HL-60 (cell line): ENCODE data around the gene SERPINA1.

Experiments used
- DNase-seq, 2 experiments: peaks; one replicate each; pipeline ENCODE4 v3.0.0-alpha.2; 2010 to 2020; ENCODE audit warnings: low read depth in 1 of 2, low spot score in 1 of 2
- H3K27ac ChIP-seq: fragments of 250-450 bp; sonication (Bioruptor Pico); replicated peaks from 2 replicates; pipeline ENCODE4 v1.5.1; 2020; ENCODE audit warnings: mild to moderate bottlenecking, moderate library complexity
- H3K27me3 ChIP-seq: fragments of 250-450 bp; sonication (Bioruptor Pico); 2 replicates; pipeline ENCODE4 v1.5.1; 2021; ENCODE audit warnings: mild to moderate bottlenecking, moderate library complexity; ENCODE audit not compliant: insufficient read depth, poor library complexity, severe bottlenecking
- H3K4me3 ChIP-seq: replicated peaks from 2 replicates; pipeline ENCODE4 v1.5.1; 2011; ENCODE audit warnings: mild to moderate bottlenecking, control low read depth, low read length; ENCODE audit not compliant: insufficient read depth
- CTCF ChIP-seq: IDR thresholded peaks from one replicate; pipeline ENCODE4 v1.5.1; 2011; ENCODE audit warnings: low read length, control low read depth, inconsistent platforms; ENCODE audit not compliant: insufficient read depth
- GABPA ChIP-seq: IDR thresholded peaks from 2 replicates; pipeline ENCODE4 v1.6.1; 2012; ENCODE audit warnings: low read depth
- POLR2AphosphoS5 ChIP-seq: IDR thresholded peaks from 2 replicates; pipeline ENCODE4 v1.6.1; 2012; ENCODE audit warnings: low read depth
- REST ChIP-seq: IDR thresholded peaks from 2 replicates; pipeline ENCODE4 v1.6.1; 2012; ENCODE audit warnings: low read depth; ENCODE audit not compliant: insufficient replicate concordance
- SPI1 ChIP-seq: IDR thresholded peaks from 2 replicates; pipeline ENCODE4 v1.6.1; 2012; ENCODE audit warnings: low read depth, mild to moderate bottlenecking, borderline replicate concordance

The SERPINA1 gene

GRCh38 chr14:94341656-94342333 lies 46.6 kb downstream of the SERPINA1 start:
- H3K4me3 ChIP-seq: no peak overlapping the region
- no peaks in the 10 kb centered on the region for H3K27me3 ChIP-seq
- TF ChIP-seq POLR2AphosphoS5 (no peak), CTCF (no peak), REST (no peak), SPI1 (peak; percentile 9; the same call in 1 of the 2 replicates), GABPA (no peak)
- H3K27ac ChIP-seq: no peak overlapping the region
- peak; percentile 33 to 48 for DNase-seq

- DNase-seq: no peak
- Histone ChIP-seq H3K4me3 (no peak overlapping the region), H3K27ac (no peak overlapping the region), H3K27me3 (no peaks in the 10 kb centered on the region)
- no peak for TF ChIP-seq CTCF
Measured at GRCh38 chr14:94340533-94340932, 47.9 kb downstream of the SERPINA1 start.

GRCh38 chr14:94338023-94338422 lies 50.4 kb downstream of the SERPINA1 start:
- no peak for TF ChIP-seq REST
- TF ChIP-seq POLR2AphosphoS5: no peak
- TF ChIP-seq CTCF: no peak
- TF ChIP-seq GABPA: no peak
- peak; percentile 10; the same call in 1 of the 2 replicates for TF ChIP-seq SPI1
- Histone ChIP-seq H3K4me3 (no peak overlapping the region), H3K27ac (no peak overlapping the region), H3K27me3 (peaks cover 1% of the 10 kb centered on the region)
- no peak for DNase-seq

GRCh38 chr14:94337274-94337673 lies 51.1 kb downstream of the SERPINA1 start:
- Histone ChIP-seq H3K4me3 (no peak overlapping the region), H3K27me3 (peaks cover 2% of the 10 kb centered on the region), H3K27ac (no peak overlapping the region)
- no peak for DNase-seq
- no peak for TF ChIP-seq REST
- TF ChIP-seq CTCF: no peak
